Measurements from ENCODE around the gene SIK3. TPM values are rescaled to one million over a fixed set of nuclear protein-coding genes. Genes with fewer than 3 reads are reported as not detected.

The SIK3 gene
- total RNA-seq, 1 donor from 2014 or later = 19.5 TPM

DNA sequence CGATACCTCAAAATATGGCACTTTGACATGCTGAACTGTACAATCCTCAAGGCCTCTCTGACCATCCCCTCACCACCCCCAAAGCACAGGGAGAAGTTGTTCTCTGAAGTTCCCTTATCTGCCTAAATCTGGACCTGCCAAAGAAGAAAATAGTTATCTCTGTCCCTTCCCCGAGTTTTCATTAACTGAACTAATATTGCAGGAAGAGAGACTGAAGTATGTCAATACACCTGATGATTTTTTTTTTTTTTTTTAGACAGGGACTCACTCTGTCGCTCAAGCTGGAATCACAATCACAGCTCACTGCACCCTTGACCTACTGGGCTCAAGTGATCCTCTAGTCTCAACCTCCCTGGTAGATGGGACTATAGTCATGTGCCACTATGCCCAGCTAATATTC lies 75.0 kb downstream of the SIK3 start:
- no peaks in the 10 kb centered on the region for H3K36me3 Mint-ChIP-seq (ENCODE audit: low read depth)
- H3K4me3 Mint-ChIP-seq (ENCODE audit: unreplicated experiment) = no peak overlapping the region

DNA sequence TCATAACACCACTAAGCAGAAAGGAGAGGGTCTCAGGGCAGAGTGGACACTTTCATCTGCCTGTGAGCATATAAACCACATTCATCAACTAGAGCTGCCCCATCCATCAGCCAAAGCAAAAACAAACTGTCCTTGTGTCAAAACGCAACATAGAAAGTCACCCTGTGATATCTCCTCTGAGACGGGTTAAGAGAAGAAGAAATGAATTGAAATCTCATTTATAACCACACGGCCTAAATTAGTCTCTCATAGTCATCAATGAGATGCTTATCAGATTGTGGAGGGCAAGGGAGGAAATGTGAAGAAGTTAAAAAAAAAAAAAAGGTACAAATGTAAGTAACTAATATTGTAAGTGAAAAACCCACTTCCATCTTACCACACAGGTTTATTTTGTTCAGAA lies 75.7 kb downstream of the SIK3 start:
- Mint-ChIP-seq H3K27ac (ENCODE audit: unreplicated experiment) (no peak overlapping the region), H3K9me3 (ENCODE audit: low read depth) (no peaks in the 10 kb centered on the region), H3K36me3 (ENCODE audit: low read depth) (no peaks in the 10 kb centered on the region), H3K4me1 (ENCODE audit: low read depth) (peaks cover 14% of the 10 kb centered on the region), H3K27me3 (ENCODE audit: low read depth) (no peaks in the 10 kb centered on the region), H3K4me3 (ENCODE audit: unreplicated experiment) (no peak overlapping the region)
- TF ChIP-seq, protein P1, sequence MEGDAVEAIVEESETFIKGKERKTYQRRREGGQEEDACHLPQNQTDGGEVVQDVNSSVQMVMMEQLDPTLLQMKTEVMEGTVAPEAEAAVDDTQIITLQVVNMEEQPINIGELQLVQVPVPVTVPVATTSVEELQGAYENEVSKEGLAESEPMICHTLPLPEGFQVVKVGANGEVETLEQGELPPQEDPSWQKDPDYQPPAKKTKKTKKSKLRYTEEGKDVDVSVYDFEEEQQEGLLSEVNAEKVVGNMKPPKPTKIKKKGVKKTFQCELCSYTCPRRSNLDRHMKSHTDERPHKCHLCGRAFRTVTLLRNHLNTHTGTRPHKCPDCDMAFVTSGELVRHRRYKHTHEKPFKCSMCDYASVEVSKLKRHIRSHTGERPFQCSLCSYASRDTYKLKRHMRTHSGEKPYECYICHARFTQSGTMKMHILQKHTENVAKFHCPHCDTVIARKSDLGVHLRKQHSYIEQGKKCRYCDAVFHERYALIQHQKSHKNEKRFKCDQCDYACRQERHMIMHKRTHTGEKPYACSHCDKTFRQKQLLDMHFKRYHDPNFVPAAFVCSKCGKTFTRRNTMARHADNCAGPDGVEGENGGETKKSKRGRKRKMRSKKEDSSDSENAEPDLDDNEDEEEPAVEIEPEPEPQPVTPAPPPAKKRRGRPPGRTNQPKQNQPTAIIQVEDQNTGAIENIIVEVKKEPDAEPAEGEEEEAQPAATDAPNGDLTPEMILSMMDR (IDR thresholded peaks at IDR 0.05) = no peak
- DNase-seq (ENCODE audit: low spot score) = no peak

More for the DNA sequence above, 75.0 kb downstream of the SIK3 start:
- Mint-ChIP-seq H3K9me3 (ENCODE audit: low read depth) (no peaks in the 10 kb centered on the region), H3K4me1 (ENCODE audit: low read depth) (peaks cover 14% of the 10 kb centered on the region), H3K27ac (ENCODE audit: unreplicated experiment) (no peak overlapping the region), H3K27me3 (ENCODE audit: low read depth) (no peaks in the 10 kb centered on the region)
- TF ChIP-seq, protein P1 (IDR thresholded peaks at IDR 0.05) = no peak
- no peak for DNase-seq (ENCODE audit: low spot score)

DNA sequence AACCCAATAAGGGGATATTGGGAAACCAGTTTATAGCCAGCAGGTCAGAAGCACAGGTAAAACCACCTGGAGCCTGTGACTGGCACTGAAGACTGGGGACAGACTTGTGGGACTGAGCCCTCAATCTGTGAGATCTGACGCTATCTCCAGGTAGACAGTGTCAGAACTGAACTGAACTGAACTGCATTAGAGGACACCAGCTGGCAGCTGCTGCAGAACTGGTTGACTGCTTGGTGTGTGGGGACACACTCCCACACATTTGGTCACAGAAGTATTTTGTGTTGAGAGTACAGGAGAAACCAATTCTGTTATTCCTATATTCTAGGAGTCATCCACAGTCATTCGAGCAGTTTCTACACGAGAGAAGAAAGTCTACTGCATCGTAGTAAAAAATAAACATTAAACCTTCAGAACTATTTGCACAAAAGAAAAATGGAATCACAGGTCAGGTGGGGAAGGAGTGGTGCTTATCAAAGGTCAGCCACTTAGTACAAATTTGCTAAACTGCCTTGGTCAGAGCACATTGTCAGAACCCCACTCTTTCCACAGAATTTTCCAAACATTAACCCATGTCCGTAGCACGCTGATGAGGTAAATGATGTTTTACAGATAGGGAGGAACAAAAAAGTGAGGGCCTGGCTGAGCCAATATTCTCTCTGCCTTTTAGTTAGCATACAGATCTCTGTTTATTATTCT lies 77.2 kb downstream of the SIK3 start:
- no peak overlapping the region for H3K4me3 Mint-ChIP-seq (ENCODE audit: unreplicated experiment)
- H3K27me3 Mint-ChIP-seq (ENCODE audit: low read depth) = no peaks in the 10 kb centered on the region
- no peaks in the 10 kb centered on the region for H3K36me3 Mint-ChIP-seq (ENCODE audit: low read depth)
- TF ChIP-seq, protein P1 (IDR thresholded peaks at IDR 0.05) = no peak
- H3K4me1 Mint-ChIP-seq (ENCODE audit: low read depth) = peaks cover 5% of the 10 kb centered on the region
- H3K9me3 Mint-ChIP-seq (ENCODE audit: low read depth) = no peaks in the 10 kb centered on the region
- DNase-seq (ENCODE audit: low spot score) = no peak
- H3K27ac Mint-ChIP-seq (ENCODE audit: unreplicated experiment) = no peak overlapping the region

DNA sequence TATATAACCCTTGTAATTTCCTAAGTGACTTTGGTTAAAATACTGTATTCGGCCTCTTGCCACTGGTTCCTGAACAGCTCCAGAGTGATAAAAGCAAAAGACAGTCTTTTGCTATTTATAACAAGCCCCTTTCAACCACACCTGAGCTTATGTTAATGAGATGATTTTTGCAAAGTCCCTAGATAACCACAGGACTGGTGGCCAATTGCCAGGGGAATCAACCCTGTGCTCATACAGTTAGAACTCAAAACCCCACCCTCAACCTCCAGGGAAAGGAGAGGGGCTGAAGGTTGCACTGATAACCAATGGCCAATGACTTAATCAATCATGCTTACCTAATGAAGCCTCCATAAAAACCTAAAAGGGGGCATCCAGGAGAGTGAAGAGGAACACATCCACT lies 77.9 kb downstream of the SIK3 start:
- TF ChIP-seq, protein P1 (IDR thresholded peaks at IDR 0.05) = no peak
- H3K4me1 Mint-ChIP-seq (ENCODE audit: low read depth) = peaks cover 5% of the 10 kb centered on the region

DNA sequence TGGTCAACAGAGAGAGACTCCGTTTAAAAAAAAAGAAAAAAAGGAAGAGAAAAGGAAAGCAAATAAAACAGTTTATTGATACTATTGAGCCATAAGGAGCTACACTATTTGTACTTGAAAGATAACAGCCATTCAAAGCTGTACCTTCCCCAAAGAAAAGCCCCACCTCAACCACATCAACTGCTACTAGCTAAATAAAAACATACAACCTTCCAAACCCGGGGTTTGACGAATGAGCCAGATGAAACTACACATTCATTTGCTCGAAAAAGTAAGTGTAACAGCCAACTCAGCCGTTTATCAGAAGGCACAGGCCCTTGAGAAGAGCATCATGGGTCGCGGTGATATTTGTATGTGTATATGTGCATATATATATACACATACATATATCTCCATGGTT lies 78.4 kb downstream of the SIK3 start:
- no peak for DNase-seq (ENCODE audit: low spot score)
- H3K4me3 Mint-ChIP-seq (ENCODE audit: unreplicated experiment) = no peak overlapping the region
- H3K4me1 Mint-ChIP-seq (ENCODE audit: low read depth) = peaks cover 1% of the 10 kb centered on the region
- H3K27me3 Mint-ChIP-seq (ENCODE audit: low read depth) = no peaks in the 10 kb centered on the region
- TF ChIP-seq, protein P1 (IDR thresholded peaks at IDR 0.05) = no peak
- H3K27ac Mint-ChIP-seq (ENCODE audit: unreplicated experiment) = no peak overlapping the region
- H3K9me3 Mint-ChIP-seq (ENCODE audit: low read depth) = no peaks in the 10 kb centered on the region
- H3K36me3 Mint-ChIP-seq (ENCODE audit: low read depth) = no peaks in the 10 kb centered on the region

More for the DNA sequence above, 77.9 kb downstream of the SIK3 start:
- H3K36me3 Mint-ChIP-seq (ENCODE audit: low read depth) = no peaks in the 10 kb centered on the region
- H3K27ac Mint-ChIP-seq (ENCODE audit: unreplicated experiment) = no peak overlapping the region
- no peak overlapping the region for H3K4me3 Mint-ChIP-seq (ENCODE audit: unreplicated experiment)
- H3K9me3 Mint-ChIP-seq (ENCODE audit: low read depth) = no peaks in the 10 kb centered on the region
- H3K27me3 Mint-ChIP-seq (ENCODE audit: low read depth) = no peaks in the 10 kb centered on the region
- no peak for DNase-seq (ENCODE audit: low spot score)

Data from chondrocyte (in vitro differentiated cells).